ENCODE measurements around the gene GNPTG.
A peak's percentile ranks its signal among the peaks of the same experiment; 100 is the strongest.

DNA sequence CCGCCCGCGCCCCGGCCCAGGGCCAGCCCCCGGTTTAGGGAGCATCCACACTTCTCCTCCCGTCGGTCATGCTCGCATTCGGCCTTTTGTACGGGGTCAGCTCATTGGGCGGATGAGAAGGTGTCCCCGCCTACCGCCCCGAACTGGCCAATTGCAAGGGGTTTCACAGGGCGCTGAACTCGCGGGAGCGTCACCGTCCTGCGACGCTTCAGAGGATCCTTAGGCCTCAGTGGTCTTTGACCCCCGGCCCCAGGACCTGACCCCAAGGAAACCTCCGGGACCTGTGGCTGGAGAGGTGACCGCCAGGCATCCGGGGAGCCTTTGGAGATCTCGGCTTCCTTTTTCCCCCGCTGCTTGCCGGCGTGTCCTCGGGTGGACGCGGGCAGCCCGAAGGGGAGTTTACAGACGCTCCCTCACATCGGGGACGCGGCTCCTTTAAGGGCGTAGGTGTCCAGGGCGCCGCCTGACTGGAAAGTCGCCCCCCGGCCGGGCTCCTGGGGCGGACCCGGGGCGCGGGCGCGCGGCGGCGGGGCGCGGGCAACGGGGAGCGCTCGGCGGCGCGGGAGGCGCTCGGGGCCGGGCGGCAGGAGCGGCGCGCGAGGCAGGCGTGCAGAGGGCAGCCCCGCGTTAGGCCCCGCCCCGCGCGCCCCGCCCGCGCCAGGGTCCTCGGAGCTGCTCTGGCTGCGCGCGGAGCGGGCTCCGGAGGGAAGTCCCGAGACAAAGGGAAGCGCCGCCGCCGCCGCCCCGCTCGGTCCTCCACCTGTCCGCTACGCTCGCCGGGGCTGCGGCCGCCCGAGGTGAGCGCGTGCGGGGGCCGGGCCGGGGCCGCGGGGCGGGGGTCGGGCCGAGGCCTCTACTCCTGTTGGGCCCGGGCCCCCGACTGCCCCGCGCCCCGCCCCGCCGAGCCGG is 42.5 kb upstream of the GNPTG start, which contains the start of gene UBE2I:
- TF ChIP-seq, protein P1, sequence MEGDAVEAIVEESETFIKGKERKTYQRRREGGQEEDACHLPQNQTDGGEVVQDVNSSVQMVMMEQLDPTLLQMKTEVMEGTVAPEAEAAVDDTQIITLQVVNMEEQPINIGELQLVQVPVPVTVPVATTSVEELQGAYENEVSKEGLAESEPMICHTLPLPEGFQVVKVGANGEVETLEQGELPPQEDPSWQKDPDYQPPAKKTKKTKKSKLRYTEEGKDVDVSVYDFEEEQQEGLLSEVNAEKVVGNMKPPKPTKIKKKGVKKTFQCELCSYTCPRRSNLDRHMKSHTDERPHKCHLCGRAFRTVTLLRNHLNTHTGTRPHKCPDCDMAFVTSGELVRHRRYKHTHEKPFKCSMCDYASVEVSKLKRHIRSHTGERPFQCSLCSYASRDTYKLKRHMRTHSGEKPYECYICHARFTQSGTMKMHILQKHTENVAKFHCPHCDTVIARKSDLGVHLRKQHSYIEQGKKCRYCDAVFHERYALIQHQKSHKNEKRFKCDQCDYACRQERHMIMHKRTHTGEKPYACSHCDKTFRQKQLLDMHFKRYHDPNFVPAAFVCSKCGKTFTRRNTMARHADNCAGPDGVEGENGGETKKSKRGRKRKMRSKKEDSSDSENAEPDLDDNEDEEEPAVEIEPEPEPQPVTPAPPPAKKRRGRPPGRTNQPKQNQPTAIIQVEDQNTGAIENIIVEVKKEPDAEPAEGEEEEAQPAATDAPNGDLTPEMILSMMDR (IDR thresholded peaks at IDR 0.05) = no peak
- TF ChIP-seq POLR2AphosphoS5 (IDR thresholded peaks at IDR 0.05) (peak; percentile 82), POLR2A (IDR thresholded peaks at IDR 0.05) (peak; percentile 49)
